Measurements from ENCODE around the gene NUDT1.

Gene NUDT1

GRCh38 chr7:2241580-2242540, at the start of gene NUDT1, which contains the start of gene MRM2:
NUDT1 (plus strand) TSS chr7:2242226; CDS start chr7:2244575, 2,349 bp downstream.
MRM2 (minus strand) TSS chr7:2242205; CDS start chr7:2242169, 36 bp downstream.
- peak in 1 of 2 experiments; percentile 45 for DNase-seq

GRCh38 chr7:2192831-2193534, 49.0 kb upstream of the NUDT1 start:
- DNase-seq, result no peak

GRCh38 chr7:2193575-2194305, 48.3 kb upstream of the NUDT1 start:
- DNase-seq, result no peak

- peak; percentile 88 to 90 for DNase-seq
These were observed 46.4 kb upstream of the NUDT1 start for GRCh38 chr7:2195400-2196246.

GRCh38 chr7:2196381-2197378, 45.3 kb upstream of the NUDT1 start:
- no peak for DNase-seq

GRCh38 chr7:2197436-2198155, 44.4 kb upstream of the NUDT1 start:
- no peak for DNase-seq

GRCh38 chr7:2198206-2198605, 43.8 kb upstream of the NUDT1 start:
- no peak for DNase-seq

GRCh38 chr7:2198760-2199159, 43.3 kb upstream of the NUDT1 start:
- DNase-seq, result no peak

- no peak for DNase-seq
These were observed 42.5 kb upstream of the NUDT1 start for GRCh38 chr7:2199528-2199927.

GRCh38 chr7:2199956-2200583, 42.0 kb upstream of the NUDT1 start:
- DNase-seq, result no peak

GRCh38 chr7:2200584-2200980, 41.4 kb upstream of the NUDT1 start:
- no peak for DNase-seq

- DNase-seq, result no peak
These were observed 40.9 kb upstream of the NUDT1 start for GRCh38 chr7:2201128-2201527.

- DNase-seq, result no peak
These were observed 40.2 kb upstream of the NUDT1 start for GRCh38 chr7:2201686-2202360.

- no peak for DNase-seq
These were observed 39.7 kb upstream of the NUDT1 start for GRCh38 chr7:2202361-2202761.

- DNase-seq, result no peak
These were observed 38.9 kb upstream of the NUDT1 start for GRCh38 chr7:2202901-2203765.

GRCh38 chr7:2203766-2204300, 38.2 kb upstream of the NUDT1 start:
- DNase-seq, result no peak

GRCh38 chr7:2204446-2204845, 37.6 kb upstream of the NUDT1 start:
- no peak for DNase-seq

Data from cerebellar nuclear complex (tissue), 1 donor.